ENCODE results near the gene IFT81.

GRCh38 chr12:110170535-110171185 is 46.5 kb downstream of the IFT81 start:
- TF ChIP-seq, protein P1, sequence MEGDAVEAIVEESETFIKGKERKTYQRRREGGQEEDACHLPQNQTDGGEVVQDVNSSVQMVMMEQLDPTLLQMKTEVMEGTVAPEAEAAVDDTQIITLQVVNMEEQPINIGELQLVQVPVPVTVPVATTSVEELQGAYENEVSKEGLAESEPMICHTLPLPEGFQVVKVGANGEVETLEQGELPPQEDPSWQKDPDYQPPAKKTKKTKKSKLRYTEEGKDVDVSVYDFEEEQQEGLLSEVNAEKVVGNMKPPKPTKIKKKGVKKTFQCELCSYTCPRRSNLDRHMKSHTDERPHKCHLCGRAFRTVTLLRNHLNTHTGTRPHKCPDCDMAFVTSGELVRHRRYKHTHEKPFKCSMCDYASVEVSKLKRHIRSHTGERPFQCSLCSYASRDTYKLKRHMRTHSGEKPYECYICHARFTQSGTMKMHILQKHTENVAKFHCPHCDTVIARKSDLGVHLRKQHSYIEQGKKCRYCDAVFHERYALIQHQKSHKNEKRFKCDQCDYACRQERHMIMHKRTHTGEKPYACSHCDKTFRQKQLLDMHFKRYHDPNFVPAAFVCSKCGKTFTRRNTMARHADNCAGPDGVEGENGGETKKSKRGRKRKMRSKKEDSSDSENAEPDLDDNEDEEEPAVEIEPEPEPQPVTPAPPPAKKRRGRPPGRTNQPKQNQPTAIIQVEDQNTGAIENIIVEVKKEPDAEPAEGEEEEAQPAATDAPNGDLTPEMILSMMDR (IDR thresholded peaks at IDR 0.05) = no peak
- TF ChIP-seq POLR2A (IDR thresholded peaks at IDR 0.05; ENCODE audit: low read length) = no peak
- no peak for TF ChIP-seq BHLHE40 (IDR thresholded peaks at IDR 0.05; ENCODE audit: low read depth, low read length)
- TF ChIP-seq MAZ (IDR thresholded peaks at IDR 0.05; ENCODE audit: borderline replicate concordance, low read depth, low read length) = no peak
- TF ChIP-seq MAFK (IDR thresholded peaks at IDR 0.05; ENCODE audit: partially characterized antibody) = no peak
- no peak for TF ChIP-seq KDM1A (IDR thresholded peaks at IDR 0.05; ENCODE audit: low read depth)
- no peak for TF ChIP-seq EP300 (IDR thresholded peaks at IDR 0.05)
